Measurements from ENCODE around the gene UBE2E2.

- TF ChIP-seq, protein P1, sequence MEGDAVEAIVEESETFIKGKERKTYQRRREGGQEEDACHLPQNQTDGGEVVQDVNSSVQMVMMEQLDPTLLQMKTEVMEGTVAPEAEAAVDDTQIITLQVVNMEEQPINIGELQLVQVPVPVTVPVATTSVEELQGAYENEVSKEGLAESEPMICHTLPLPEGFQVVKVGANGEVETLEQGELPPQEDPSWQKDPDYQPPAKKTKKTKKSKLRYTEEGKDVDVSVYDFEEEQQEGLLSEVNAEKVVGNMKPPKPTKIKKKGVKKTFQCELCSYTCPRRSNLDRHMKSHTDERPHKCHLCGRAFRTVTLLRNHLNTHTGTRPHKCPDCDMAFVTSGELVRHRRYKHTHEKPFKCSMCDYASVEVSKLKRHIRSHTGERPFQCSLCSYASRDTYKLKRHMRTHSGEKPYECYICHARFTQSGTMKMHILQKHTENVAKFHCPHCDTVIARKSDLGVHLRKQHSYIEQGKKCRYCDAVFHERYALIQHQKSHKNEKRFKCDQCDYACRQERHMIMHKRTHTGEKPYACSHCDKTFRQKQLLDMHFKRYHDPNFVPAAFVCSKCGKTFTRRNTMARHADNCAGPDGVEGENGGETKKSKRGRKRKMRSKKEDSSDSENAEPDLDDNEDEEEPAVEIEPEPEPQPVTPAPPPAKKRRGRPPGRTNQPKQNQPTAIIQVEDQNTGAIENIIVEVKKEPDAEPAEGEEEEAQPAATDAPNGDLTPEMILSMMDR (IDR thresholded peaks at IDR 0.05; ENCODE audit: low read depth, low read length, poor library complexity, severe bottlenecking), result no peak
- no peak for TF ChIP-seq EZH2phosphoT487 (IDR thresholded peaks at IDR 0.05; ENCODE audit: borderline replicate concordance, low read length)
Observed at GRCh38 chr3:23182996-23183513, 20.1 kb upstream of the UBE2E2 start.
